Lower leg skin (tissue), 4 donors: ENCODE data around the gene FNDC3A. TPM values are rescaled to one million over a fixed set of nuclear protein-coding genes. Genes with fewer than 3 reads are reported as not detected.

Source experiments
- DNase-seq, 2 donors: peaks; one replicate each; pipeline ENCODE4 v3.0.0-alpha.2; 2019; ENCODE audit warnings: low spot score in 2 of 2
- H3K4me3 ChIP-seq: fragments of 200-600 bp; sonication (generic); 2 replicates; pipeline ENCODE4 v1.5.1; 2017; ENCODE audit warnings: mild to moderate bottlenecking, low read depth; ENCODE audit not compliant: poor library complexity, severe bottlenecking
- CTCF ChIP-seq, 3 donors: fragments of 450-650 bp; IDR thresholded peaks; one replicate each; pipeline ENCODE4 v1.5.1; 2016; ENCODE audit warnings: antibody characterized with exemption in 3 of 3, mild to moderate bottlenecking in 3 of 3, moderate library complexity in 2 of 3
- POLR2A ChIP-seq, 2 donors: fragments of 450-650 bp; IDR thresholded peaks; one replicate each; pipeline ENCODE4 v1.6.1; 2016 to 2017; ENCODE audit warnings: antibody characterized with exemption in 2 of 2, mild to moderate bottlenecking in 1 of 2, moderate library complexity in 1 of 2
- WGBS, 2 donors: methylation state at CpG; one replicate each; pipeline ENCODE4 v1.1.5; 2018; 5-methylcytosine and 5-hydroxymethylcytosine counted together
- intact Hi-C: fragments of 100-400 bp; cut with DNase I; formaldehyde crosslinking; loops from one replicate; pipeline ENCODE4 v1.15.0; 2023; ENCODE audit warnings: low total_unique reads
- total RNA-seq, 4 donors: library from RNA; depleted of rRNA; stranded (reverse); fragments of >200 nt; gene quantifications; one replicate each; pipeline ENCODE4 v1.1.0, GENCODE V29; 2016

FNDC3A gene
- total RNA-seq, 4 donors from 2014 or later = 11.4 to 25.5 (median 15.5) TPM

DNA sequence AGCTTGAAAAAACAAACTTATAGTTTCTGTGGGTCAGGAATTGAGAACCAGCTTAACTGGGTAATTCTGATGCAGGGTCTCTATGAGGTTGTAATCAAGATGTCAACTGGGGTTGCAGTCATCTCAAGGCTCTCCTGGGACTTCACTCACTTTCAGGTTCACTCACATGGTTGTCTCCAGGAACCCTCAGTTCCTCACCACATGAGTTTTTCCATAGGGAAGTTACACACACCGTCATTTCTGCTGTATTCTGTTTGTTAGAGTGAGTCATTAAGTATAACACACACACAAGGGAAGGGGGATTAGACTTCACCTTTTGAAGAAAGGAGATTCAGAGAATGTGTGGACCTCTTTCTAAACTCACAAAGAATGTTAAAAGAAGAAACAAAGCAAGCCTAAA is 209.6 kb downstream of the FNDC3A start:
- TF ChIP-seq CTCF (IDR thresholded peaks at IDR 0.05) (no peak), POLR2A (IDR thresholded peaks at IDR 0.05) (no peak)
- H3K4me3 ChIP-seq = no peak overlapping the region
- no peak for DNase-seq
- intact Hi-C loops = no loop called here
- WGBS, 2 donors = 61 to 83% methylated on average over 1 of the region's 1 CpG

- intact Hi-C loops = no loop called here
- no peak for DNase-seq
- whole genome bisulfite sequencing, 2 donors = 91 to 92% methylated on average over 2 of the region's 2 CpGs
- H3K4me3 ChIP-seq = no peak overlapping the region
- TF ChIP-seq POLR2A (IDR thresholded peaks at IDR 0.05) (no peak), CTCF (IDR thresholded peaks at IDR 0.05) (no peak)
Measured at GRCh38 chr13:49190901-49191300, 215.2 kb downstream of the FNDC3A start.

DNA sequence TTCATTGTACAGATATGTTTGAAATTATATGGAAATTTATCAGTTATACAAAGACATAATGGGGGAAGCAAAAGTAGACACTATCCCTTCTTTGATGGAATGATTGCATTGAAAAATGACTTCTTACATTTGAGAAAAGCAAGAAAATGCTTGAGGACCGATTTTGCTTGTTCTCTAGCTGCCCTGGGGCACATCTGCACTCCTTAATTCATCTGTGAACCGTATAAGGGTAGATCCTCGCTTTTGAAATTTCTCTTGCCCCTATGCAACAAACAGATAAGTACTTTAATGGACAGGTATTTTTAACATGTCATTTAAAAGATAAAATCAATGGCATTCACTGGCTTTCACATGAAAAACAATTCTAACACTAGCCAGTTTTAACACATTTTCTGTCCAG is 230.9 kb downstream of the FNDC3A start:
- TF ChIP-seq CTCF (IDR thresholded peaks at IDR 0.05) (no peak), POLR2A (IDR thresholded peaks at IDR 0.05) (no peak)
- no peak for DNase-seq
- intact Hi-C loops = no loop called here
- no peak overlapping the region for H3K4me3 ChIP-seq
- 89 to 91% methylated on average over 3 of the region's 3 CpGs for whole genome bisulfite sequencing, 2 donors

- intact Hi-C loops = no loop called here
- no peak for DNase-seq
- WGBS, 2 donors = 98% methylated on average over 4 of the region's 4 CpGs
- no peak for TF ChIP-seq POLR2A (IDR thresholded peaks at IDR 0.05)
- TF ChIP-seq CTCF (IDR thresholded peaks at IDR 0.05) = no peak
- H3K4me3 ChIP-seq = no peak overlapping the region
Measured at GRCh38 chr13:49208619-49209018, 232.9 kb downstream of the FNDC3A start.

DNA sequence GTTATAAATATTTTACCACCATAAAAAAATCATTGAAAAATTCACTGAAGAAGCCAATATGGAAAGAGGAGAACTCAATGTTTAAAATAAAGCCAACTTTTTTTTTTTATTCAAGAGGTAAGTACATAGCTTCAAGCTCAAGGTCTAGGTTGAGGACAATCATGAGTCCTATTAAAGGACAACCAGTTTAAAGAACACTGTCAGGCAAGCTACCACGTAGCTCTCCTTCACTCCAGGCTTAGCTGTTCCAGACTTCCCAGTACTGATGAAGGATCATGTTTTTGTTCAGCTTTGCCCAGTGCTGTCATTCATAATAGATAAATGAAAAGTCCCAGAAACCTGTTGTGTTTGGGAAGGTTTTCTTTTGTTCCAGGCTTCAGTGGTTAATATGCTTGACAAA is 234.4 kb downstream of the FNDC3A start:
- DNase-seq = no peak
- WGBS, 2 donors = 93 to 100% methylated on average over 1 of the region's 1 CpG
- TF ChIP-seq POLR2A (IDR thresholded peaks at IDR 0.05) = no peak
- TF ChIP-seq CTCF (IDR thresholded peaks at IDR 0.05) = no peak
- intact Hi-C loops = no loop called here
- no peak overlapping the region for H3K4me3 ChIP-seq

DNA sequence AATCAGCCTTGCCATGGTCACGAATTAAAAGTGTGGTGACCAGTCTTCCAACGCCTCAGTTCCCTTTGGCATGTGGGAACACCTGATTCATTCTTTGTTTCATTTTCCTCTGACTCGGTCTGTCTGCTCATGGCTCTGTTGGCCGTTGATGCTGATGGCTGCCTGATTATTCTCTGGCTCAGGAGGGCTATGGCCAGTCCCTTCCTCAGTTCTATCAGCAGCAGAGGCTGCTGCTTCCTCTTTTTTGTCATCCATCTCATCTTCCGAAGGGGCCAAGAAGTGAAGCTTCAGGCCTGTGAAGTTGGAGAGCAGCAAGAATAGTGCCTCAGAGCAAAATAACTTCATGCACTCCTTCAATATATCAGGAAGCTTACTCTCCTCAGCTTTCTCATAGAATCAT is 235.0 kb downstream of the FNDC3A start:
- 87 to 96% methylated on average over 5 of the region's 5 CpGs for WGBS, 2 donors
- intact Hi-C loops = no loop called here
- no peak for DNase-seq
- H3K4me3 ChIP-seq = no peak overlapping the region
- TF ChIP-seq POLR2A (IDR thresholded peaks at IDR 0.05) (no peak), CTCF (IDR thresholded peaks at IDR 0.05) (no peak)
